GM21526 (cell line): ENCODE data around the gene RPTOR.
"Not testable (repeated sequence)": the region's sequence is repeated elsewhere in the genome, so short reads cannot be mapped to it uniquely, and the experiment has no call there.

Source experiments
- ATAC-seq: cut with Tn5 transposase; IDR thresholded peaks from one replicate; pipeline ENCODE4 v1.9.1; 2021; ENCODE audit warnings: moderate library complexity; ENCODE audit not compliant: unreplicated experiment, low FRiP score

Gene RPTOR

DNA sequence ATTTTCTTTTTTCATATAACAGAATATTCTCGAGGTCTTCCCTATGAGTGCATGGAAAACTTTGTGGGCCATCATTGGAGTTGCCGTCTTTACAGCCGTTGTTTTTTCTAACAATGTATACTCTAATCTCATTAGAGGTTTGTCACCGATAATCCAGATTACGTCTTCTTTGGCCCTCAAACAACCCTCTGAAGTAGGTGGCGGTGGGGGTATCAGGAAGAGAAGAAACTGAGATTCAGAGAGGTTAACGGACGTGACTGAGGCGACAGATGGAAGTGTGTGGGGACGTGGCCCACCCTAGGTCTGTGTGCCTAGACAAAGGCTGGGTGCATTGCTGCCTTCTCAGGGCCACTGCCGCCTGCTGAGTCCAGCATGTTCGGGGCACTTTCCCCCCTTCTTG, 63.7 kb downstream of the RPTOR start:
- ATAC-seq = no peak

DNA sequence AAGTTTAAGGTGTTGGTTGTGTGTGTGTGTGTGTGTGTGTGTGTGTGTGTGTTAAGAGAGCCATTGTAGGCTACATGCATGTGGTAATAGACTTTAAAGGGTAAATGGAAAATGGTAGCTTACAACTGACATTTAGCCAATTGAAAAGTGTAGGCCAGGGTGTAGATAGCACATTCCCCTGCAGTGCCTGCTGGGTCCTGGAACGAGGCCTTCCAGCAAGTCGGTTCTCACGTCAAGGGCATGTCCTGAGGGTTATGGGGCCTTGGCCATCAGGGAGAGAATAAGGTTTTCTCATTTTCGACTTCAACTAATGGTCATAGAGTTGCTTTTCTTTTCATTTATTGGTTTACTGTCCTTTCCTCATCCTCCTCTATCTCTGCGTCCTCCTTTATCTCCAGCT, 65.1 kb downstream of the RPTOR start:
- ATAC-seq = no peak

DNA sequence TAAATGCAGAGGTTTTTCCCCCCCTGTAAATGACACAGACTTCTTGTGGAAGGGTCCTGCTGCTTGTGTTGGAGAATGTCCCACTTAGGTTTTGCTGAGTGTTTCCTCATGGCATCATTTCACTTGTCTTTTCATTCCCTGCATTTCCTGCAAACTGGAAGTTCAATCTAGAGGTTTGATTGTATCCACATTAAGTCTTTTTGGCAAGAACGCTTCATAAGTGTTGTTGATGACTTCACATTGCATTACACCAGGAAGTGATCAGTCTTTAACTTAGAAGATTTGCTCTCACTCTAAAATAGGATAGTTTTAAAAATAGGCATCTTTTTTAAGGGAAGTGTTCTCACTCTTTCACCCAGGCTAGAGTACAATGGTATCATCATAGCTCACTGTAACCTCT, 67.2 kb downstream of the RPTOR start:
- no peak for ATAC-seq

- ATAC-seq = no peak
These were observed 68.5 kb downstream of the RPTOR start for GRCh38 chr17:80612997-80613731.

- ATAC-seq = no peak
These were observed 69.1 kb downstream of the RPTOR start for GRCh38 chr17:80613732-80614071.

GRCh38 chr17:80614332-80615047, 69.9 kb downstream of the RPTOR start:
- no peak for ATAC-seq

- no peak for ATAC-seq
These were observed 70.7 kb downstream of the RPTOR start for GRCh38 chr17:80615376-80615775.

DNA sequence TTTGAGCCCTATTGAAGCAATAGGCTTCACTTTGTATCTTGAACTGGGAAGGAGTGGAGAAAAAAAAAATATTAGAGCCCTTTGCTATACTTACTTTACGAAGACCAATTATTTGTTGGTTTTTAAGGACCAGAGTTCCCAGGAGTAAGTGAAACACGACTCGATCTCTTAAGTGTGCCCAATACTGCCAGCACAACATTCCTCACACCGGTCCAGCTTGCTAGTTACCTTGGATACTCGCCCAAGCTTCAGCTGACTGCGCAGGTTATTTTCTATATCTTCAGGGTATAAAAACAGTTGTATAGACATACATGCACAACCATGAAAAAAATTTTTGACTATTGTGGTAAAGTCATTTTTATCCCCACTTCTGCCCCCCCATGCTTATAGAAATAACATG, 72.1 kb downstream of the RPTOR start:
- ATAC-seq = no peak

DNA sequence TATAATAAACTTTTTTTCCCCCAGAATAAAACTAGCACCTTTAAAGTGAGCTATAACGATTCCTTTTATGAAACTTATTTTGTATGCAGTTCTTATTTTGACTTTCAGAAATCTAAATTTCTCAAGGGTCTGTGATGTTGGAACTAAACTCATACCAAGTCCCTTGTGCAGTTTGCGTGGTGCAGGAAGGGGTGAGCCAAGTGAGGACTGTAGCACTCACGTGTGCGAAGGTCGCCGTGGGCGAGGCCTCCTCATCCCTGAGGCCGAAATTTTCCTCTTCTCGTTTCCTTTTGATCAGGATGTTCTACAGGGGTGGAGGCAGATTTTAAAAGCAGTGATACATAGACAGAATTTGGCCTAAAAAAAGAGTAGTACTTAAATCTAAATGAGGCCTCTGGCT, 73.7 kb downstream of the RPTOR start:
- ATAC-seq = no peak

DNA sequence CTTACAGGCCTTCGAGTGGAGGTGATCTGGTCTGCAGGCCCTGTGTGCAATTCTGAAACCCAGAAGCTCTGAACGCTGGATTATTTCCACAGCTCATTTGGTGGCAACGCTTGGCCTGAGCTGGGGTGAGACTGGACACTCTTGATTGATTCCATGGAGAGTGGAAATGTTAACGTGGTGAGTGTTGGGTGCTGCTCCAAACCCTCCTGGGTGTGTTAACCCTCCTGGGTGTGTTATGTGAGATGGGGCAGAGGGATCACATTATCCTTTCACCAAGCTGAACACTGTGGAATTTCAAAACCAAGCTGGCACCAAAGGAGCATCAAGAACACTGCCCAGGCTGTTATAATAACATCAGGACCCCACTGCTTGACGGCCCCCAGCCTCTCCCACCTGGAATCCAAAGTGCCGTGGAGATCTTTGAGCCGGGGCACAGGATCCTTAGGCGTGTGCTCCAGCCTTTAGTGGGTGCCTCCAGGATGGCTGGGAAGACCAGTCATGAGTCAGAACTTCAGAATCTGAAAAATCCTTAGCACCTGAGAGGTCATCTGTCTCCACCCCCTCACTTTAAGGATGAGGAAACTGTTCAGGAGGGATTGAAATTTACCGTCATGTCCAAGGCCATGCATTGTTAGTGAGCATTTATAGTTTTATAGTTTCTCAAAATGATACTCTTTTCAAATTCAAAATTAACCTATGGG, 75.0 kb downstream of the RPTOR start:
- no peak for ATAC-seq

- ATAC-seq = no peak
These were observed 76.8 kb downstream of the RPTOR start for GRCh38 chr17:80621335-80621996.

DNA sequence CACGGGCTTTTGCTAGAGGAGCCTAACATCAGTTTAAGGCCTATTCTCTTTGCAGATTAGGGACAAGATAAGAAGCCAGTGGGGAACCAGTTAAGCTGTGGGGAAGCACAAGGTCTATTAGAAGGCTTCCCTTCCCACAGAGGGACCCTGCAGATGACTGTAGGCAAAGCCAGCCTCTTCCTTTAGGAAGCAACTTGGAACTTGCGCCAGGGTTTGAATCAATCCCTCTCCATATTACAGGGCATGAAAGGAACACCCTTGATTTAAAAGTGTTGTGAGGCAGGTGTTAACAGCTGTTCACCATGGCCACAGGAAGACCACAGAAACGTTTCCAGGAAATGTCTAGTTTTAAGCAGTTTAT, 77.3 kb downstream of the RPTOR start:
- ATAC-seq = no peak

GRCh38 chr17:80624864-80625263, 80.2 kb downstream of the RPTOR start:
- ATAC-seq = no peak

DNA sequence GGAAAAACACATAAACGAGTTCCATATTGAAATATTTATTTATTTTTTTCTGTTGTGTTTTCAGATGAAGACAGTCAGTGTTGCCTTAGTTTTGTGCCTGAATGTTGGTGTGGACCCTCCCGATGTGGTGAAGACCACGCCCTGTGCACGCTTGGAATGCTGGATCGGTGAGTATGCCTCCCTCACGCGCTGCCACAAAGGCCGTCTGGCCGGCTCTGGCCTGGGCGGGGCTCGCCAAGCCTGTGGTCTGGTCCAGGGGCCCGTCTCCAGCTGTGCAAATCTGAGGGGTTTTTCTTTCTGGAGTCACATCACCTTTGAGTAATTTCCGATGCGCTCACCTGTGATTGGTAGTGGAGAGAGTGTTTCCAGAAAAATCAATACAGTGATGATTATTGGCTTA, 81.0 kb downstream of the RPTOR start:
- no peak for ATAC-seq

DNA sequence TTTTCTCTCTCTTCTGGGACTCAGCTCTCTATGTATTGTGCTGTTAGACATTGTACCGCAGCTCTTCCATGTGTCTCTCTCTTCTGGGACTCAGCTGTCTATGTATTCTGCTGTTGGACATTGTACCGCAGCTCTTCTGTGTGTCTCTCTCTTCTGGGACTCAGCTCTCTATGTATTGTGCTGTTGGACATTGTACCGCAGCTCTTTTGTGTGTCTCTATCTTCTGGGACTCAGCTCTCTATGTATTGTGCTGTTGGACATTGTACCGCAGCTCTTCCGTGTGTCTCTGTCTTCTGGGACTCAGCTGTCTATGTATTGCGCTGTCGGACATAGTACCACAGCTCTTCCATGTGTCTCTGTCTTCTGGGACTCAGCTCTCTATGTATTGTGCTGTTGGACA, 84.2 kb downstream of the RPTOR start:
- not testable (repeated sequence) for ATAC-seq

GRCh38 chr17:80629298-80630028, 84.8 kb downstream of the RPTOR start:
- ATAC-seq = no peak

- ATAC-seq = no peak
These were observed 86.0 kb downstream of the RPTOR start for GRCh38 chr17:80630560-80631120.

DNA sequence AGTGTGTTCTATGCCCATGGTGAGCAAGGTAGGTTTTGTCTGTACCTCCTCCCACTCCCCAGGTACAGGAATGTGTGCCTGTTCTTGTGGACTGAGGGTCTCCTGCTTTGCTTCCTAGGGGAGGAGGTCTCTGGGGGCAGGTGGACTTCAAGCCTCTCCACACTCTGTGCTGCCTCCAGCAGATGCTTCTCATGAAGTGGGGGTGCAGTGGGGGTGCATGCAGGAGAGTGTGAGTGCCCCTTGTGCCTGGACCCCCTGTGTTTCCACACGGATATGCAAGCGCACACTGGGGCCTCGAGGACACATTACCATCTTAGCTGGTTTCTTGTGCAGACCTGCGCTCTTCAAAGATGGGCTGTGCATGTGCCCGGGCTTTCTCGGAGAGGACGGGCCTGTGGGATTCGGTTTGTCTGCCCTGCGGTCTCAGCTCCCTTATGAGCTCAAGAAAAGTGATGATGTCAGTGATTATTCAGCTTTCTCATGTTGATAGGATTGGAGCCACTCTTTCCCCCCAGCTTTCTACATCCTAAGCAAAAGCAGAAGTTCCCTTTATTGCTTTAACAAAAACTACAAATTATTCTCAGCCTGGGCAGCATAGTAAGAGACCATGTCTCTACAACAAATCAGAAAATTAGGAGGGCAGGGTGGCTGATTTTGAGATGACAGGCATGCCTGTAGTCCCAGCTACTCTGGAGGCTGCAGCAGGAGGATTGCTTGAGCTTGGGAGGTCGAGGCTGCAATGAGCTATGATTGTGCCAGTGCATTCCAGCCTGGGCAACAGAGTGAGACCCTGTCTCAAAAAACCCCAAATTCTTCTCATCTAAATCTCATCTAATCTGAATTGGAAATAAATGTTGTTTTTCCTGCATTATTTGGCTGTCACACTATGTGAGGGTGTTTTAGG, 86.8 kb downstream of the RPTOR start:
- ATAC-seq = no peak

GRCh38 chr17:80632046-80632581, 87.5 kb downstream of the RPTOR start:
- ATAC-seq = no peak
